ENCODE results near the gene CCDC68. TPM values are rescaled to one million over a fixed set of nuclear protein-coding genes. Genes with fewer than 3 reads are reported as not detected.

Gene CCDC68
- total RNA-seq, 4 donors from 2014 or later, result 2.3 to 4.1 (median 2.6) TPM

DNA sequence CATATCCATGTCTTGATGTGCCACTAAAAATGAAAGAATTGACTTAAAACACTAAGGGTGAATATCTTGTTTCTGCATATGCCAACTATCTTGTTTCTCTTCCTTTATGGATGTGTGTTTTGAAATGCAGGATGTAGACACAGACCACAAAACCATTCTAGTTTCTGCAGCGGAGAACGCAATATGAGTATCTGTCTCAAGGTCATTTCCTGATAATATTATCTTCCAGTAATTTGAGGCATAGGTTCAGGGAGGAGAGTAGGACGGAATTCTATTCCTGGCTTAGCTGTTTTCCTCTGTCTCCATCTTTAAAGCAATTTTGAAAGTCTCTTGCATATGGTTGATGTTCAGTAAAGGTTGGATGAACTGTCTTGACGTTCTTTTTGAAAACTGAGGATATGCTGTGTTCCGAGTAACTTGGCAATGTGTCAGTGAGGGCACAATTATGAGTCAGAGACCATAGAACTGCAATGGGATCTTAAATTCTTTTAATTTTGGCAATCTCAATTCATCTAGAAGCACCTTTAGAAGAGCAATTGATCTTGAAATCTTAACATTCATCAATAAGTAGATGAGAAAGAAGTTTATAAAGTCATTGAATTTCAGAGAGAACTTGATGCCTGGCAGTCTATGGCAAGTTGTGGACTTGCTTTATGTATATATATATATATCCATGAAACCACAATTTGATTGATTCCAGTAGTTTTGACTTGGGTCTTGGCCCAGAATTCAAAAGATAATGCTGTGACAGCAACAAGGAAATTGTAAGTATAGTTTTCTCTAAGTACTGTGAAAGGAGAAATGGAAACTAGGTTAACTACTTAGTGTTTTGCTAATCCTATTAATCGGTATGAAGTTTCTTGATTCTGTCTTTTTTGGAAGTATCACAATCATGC is 106.2 kb downstream of the CCDC68 start:
- H3K9me3 ChIP-seq, result no peaks in the 10 kb centered on the region
- no peak for DNase-seq (ENCODE audit: extremely low spot score)
- H3K4me1 ChIP-seq, result no peaks in the 10 kb centered on the region
- no peaks in the 10 kb centered on the region for H3K27me3 ChIP-seq
- H3K4me3 ChIP-seq, result no peak overlapping the region
- H3K27ac ChIP-seq (replicated peaks in 1 of 4), result no peak overlapping the region
- 67% methylated on average over 6 of the region's 6 CpGs for WGBS
- no peaks in the 10 kb centered on the region for H3K36me3 ChIP-seq
- intact Hi-C loops (cut with DNase I), result no loop called here
- TF ChIP-seq POLR2AphosphoS5 (IDR thresholded peaks at IDR 0.05), result no peak
- no peak for TF ChIP-seq EP300 (IDR thresholded peaks at IDR 0.05)
- TF ChIP-seq, protein P1, sequence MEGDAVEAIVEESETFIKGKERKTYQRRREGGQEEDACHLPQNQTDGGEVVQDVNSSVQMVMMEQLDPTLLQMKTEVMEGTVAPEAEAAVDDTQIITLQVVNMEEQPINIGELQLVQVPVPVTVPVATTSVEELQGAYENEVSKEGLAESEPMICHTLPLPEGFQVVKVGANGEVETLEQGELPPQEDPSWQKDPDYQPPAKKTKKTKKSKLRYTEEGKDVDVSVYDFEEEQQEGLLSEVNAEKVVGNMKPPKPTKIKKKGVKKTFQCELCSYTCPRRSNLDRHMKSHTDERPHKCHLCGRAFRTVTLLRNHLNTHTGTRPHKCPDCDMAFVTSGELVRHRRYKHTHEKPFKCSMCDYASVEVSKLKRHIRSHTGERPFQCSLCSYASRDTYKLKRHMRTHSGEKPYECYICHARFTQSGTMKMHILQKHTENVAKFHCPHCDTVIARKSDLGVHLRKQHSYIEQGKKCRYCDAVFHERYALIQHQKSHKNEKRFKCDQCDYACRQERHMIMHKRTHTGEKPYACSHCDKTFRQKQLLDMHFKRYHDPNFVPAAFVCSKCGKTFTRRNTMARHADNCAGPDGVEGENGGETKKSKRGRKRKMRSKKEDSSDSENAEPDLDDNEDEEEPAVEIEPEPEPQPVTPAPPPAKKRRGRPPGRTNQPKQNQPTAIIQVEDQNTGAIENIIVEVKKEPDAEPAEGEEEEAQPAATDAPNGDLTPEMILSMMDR (IDR thresholded peaks at IDR 0.05), result no peak

Other genes starting within 250 kb of the CCDC68 start
- gene RAB27B, start 131.0 kb downstream of the CCDC68 start, total RNA-seq, result 1 to 10 TPM in 2 of 4 donors, under 1 TPM in 2; 0.34 to 2.5 (median 1.0) TPM